NT2/D1 (cell line): ENCODE results near the gene ARHGAP30.

ENCODE experiments used
- YY1 ChIP-seq: IDR thresholded peaks from 2 replicates; pipeline ENCODE4 v1.6.1; 2011; ENCODE audit not compliant: insufficient read length, insufficient read depth
- ZNF274 ChIP-seq: IDR thresholded peaks from 2 replicates; pipeline ENCODE4 v1.6.1; 2011; ENCODE audit warnings: mild to moderate bottlenecking, low read depth, low read length

DNA sequence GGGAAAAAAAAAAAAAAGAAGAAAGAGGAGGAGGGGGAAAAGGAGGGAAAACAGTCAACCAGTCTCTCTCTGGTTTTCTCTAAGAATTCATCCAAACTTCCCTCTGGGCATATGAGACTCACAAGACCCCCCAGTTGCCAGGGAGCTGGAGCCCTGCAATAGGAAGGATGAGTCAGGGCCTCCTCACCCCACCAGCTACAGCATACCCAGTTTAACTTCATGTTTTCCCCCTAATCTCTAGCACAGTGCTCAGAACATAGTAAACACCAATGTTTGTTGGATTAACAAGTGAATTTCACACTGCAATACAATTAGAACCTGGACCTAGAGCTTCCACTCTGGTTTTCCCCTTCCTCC, 56.6 kb downstream of the ARHGAP30 start:
- no peak for TF ChIP-seq ZNF274
- TF ChIP-seq YY1 = no peak
